ENCODE data around the gene ZDHHC12. TPM values are rescaled to one million over a fixed set of nuclear protein-coding genes. Genes with fewer than 3 reads are reported as not detected.

ZDHHC12 gene
- total and polyA plus RNA-seq, 10 of the 15 experiments (the other 5 are each of a cell fraction or from before 2014, with no cell fraction given): 0.95 to 146 (median 49.9) TPM

GRCh38 chr9:128771745-128772519 lies 48.0 kb upstream of the ZDHHC12 start, which contains the start of gene ZER1 (continued):
- TF ChIP-seq CEBPZ (IDR thresholded peaks at IDR 0.05; ENCODE audit: low read depth, low read length) (no peak), NR2C2 (IDR thresholded peaks at IDR 0.05; ENCODE audit: borderline replicate concordance, control insufficient read depth, insufficient read length, low read depth) (no peak), ZNF622 (IDR thresholded peaks at IDR 0.05) (no peak), NFXL1 (IDR thresholded peaks at IDR 0.05; ENCODE audit: borderline replicate concordance) (no peak), BCLAF1 (IDR thresholded peaks at IDR 0.05) (no peak), PRDM15 (CRISPR knock-in tag; IDR thresholded peaks at IDR 0.05) (no peak), MEF2A (IDR thresholded peaks at IDR 0.05; ENCODE audit: insufficient read depth, low read depth, low read length) (peak; percentile 62), FOXM1 (IDR thresholded peaks at IDR 0.05; ENCODE audit: low read depth, low read length) (no peak), ZBTB11 (CRISPR knock-in tag; IDR thresholded peaks at IDR 0.05) (peak; percentile 97), RFX5 (IDR thresholded peaks at IDR 0.05; ENCODE audit: low read depth, low read length) (peak; percentile 36; the same call in 1 of the 2 replicates), ESRRA (IDR thresholded peaks at IDR 0.05; ENCODE audit: low read length) (0 out of 2 replicates have a peak, but pooled peaks have one; percentile 42), FOS (IDR thresholded peaks at IDR 0.05; ENCODE audit: borderline replicate concordance, extremely low read depth, insufficient read length) (no peak), BMI1 (IDR thresholded peaks at IDR 0.05; ENCODE audit: borderline replicate concordance) (no peak; the same call in 1 of the 2 replicates), WRNIP1 (IDR thresholded peaks at IDR 0.05; ENCODE audit: borderline replicate concordance, low read depth, low read length) (no peak), SPI1 (IDR thresholded peaks at IDR 0.05; ENCODE audit: borderline replicate concordance, insufficient read depth, low read depth, low read length) (no peak)
